SK-N-SH treated with all-trans-retinoic acid at 6 μM for 48 hours (cell line): Measurements from ENCODE around the gene JAML.

Source experiments
- PATZ1 ChIP-seq: fragments of 250-450 bp; sonication (Bioruptor Pico); IDR thresholded peaks from 2 replicates; pipeline ENCODE4 v1.8.0; 2020; ENCODE audit warnings: mild to moderate bottlenecking, moderate library complexity, borderline replicate concordance
- POU6F1 ChIP-seq: fragments of 250-450 bp; sonication (Bioruptor Pico); IDR thresholded peaks from 2 replicates; pipeline ENCODE4 v1.8.0; 2021; ENCODE audit warnings: low read depth, mild to moderate bottlenecking, moderate library complexity, borderline replicate concordance

GRCh38 chr11:118167906-118168305 lies 56.9 kb downstream of the JAML start:
- TF ChIP-seq PATZ1 (CRISPR knock-in tag) = no peak
- no peak for TF ChIP-seq POU6F1 (CRISPR knock-in tag)
